Measurements from ENCODE around the gene WDR77.

WDR77 gene

DNA sequence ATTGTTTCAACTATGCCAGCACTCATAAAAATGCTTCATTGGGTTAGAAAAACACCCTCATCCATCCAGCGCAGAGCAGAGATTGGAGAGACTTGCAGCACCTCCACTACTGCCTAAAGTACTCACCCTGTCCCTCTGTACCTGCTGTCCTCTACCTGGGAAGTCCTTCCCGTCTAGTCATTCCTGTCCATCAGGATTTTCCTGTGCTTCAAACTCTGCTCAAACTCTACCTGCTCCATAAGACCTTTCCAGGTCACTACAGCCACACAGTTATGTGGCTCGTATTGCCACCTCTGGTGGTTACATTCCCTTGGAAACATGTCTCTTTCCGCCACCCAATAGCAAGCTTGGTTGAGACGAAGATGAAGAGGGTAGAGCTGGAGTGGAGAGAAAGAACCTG is 28.7 kb downstream of the WDR77 start:
- DNase-seq (ENCODE audit: extremely low spot score): no peak
- POLR2A ChIA-PET: no interaction called here
- no peak for TF ChIP-seq L3MBTL2 (conservative IDR thresholded peaks at IDR 0.05)
- no peak for TF ChIP-seq ZNF384 (IDR thresholded peaks at IDR 0.05)
- TF ChIP-seq ELF4 (IDR thresholded peaks at IDR 0.05): no peak
- TF ChIP-seq CTBP1 (IDR thresholded peaks at IDR 0.05; ENCODE audit: borderline replicate concordance): no peak
- CTCF ChIA-PET: no interaction called here

GRCh38 chr1:111419037-111419436 is 30.0 kb downstream of the WDR77 start:
- ChIA-PET CTCF (no interaction called here), POLR2A (no interaction called here)
- DNase-seq (ENCODE audit: extremely low spot score): no peak
- no peak for TF ChIP-seq ARNT (IDR thresholded peaks at IDR 0.05)
- no peak for TF ChIP-seq TARDBP (IDR thresholded peaks at IDR 0.05)
- no peak for TF ChIP-seq LEF1 (IDR thresholded peaks at IDR 0.05; ENCODE audit: borderline replicate concordance)
- TF ChIP-seq HDGF (IDR thresholded peaks at IDR 0.05; ENCODE audit: borderline replicate concordance): no peak
- TF ChIP-seq FOXA1 (IDR thresholded peaks at IDR 0.05): no peak
- no peak for TF ChIP-seq BHLHE40 (IDR thresholded peaks at IDR 0.05; ENCODE audit: borderline replicate concordance)

GRCh38 chr1:111417755-111418154 is 31.3 kb downstream of the WDR77 start:
- ChIA-PET POLR2A (no interaction called here), CTCF (no interaction called here)
- TF ChIP-seq ELF4 (IDR thresholded peaks at IDR 0.05) (no peak), BHLHE40 (IDR thresholded peaks at IDR 0.05; ENCODE audit: borderline replicate concordance) (no peak), FOXA1 (IDR thresholded peaks at IDR 0.05) (no peak), LEF1 (IDR thresholded peaks at IDR 0.05; ENCODE audit: borderline replicate concordance) (no peak), ZNF384 (IDR thresholded peaks at IDR 0.05) (no peak), SP1 (IDR thresholded peaks at IDR 0.05) (no peak), L3MBTL2 (conservative IDR thresholded peaks at IDR 0.05) (no peak), HDGF (IDR thresholded peaks at IDR 0.05; ENCODE audit: borderline replicate concordance) (no peak), SUZ12 (IDR thresholded peaks at IDR 0.05) (no peak), CTBP1 (IDR thresholded peaks at IDR 0.05; ENCODE audit: borderline replicate concordance) (no peak), ARNT (IDR thresholded peaks at IDR 0.05) (no peak), FOXK2 (IDR thresholded peaks at IDR 0.05) (no peak), NFRKB (IDR thresholded peaks at IDR 0.05) (no peak), FOXM1 (IDR thresholded peaks at IDR 0.05; ENCODE audit: borderline replicate concordance) (no peak), TARDBP (IDR thresholded peaks at IDR 0.05) (no peak), PKNOX1 (IDR thresholded peaks at IDR 0.05) (no peak)
- DNase-seq (ENCODE audit: extremely low spot score): no peak

- DNase-seq (ENCODE audit: extremely low spot score): no peak
- POLR2A ChIA-PET: no interaction called here
Observed at GRCh38 chr1:111415461-111415860, 33.6 kb downstream of the WDR77 start.

GRCh38 chr1:111414756-111415155 is 34.3 kb downstream of the WDR77 start:
- CTCF ChIA-PET: no interaction called here
- POLR2A ChIA-PET: no interaction called here
- no peak for TF ChIP-seq ZNF384 (IDR thresholded peaks at IDR 0.05)
- DNase-seq (ENCODE audit: extremely low spot score): no peak

More at GRCh38 chr1:111415461-111415860, 33.6 kb downstream of the WDR77 start:
- TF ChIP-seq SUZ12 (IDR thresholded peaks at IDR 0.05) (no peak), SP1 (IDR thresholded peaks at IDR 0.05) (no peak), ARNT (IDR thresholded peaks at IDR 0.05) (no peak), FOXK2 (IDR thresholded peaks at IDR 0.05) (no peak), NFRKB (IDR thresholded peaks at IDR 0.05) (no peak), FOXM1 (IDR thresholded peaks at IDR 0.05; ENCODE audit: borderline replicate concordance) (no peak), ZNF384 (IDR thresholded peaks at IDR 0.05) (no peak), HDGF (IDR thresholded peaks at IDR 0.05; ENCODE audit: borderline replicate concordance) (no peak)
- CTCF ChIA-PET: interaction anchor here (1.7 kb wide), 1 partner anchor 16 kb away, joined by 4 read pairs; no protein-coding TSS in a partner anchor

- ChIA-PET CTCF (no interaction called here), POLR2A (interaction anchor here (1.2 kb wide), 1 partner anchor 9 kb away, joined by 3 read pairs; no protein-coding TSS in a partner anchor)
- no peak for DNase-seq (ENCODE audit: extremely low spot score)
- TF ChIP-seq SP1 (IDR thresholded peaks at IDR 0.05) (no peak), CTBP1 (IDR thresholded peaks at IDR 0.05; ENCODE audit: borderline replicate concordance) (no peak), HDGF (IDR thresholded peaks at IDR 0.05; ENCODE audit: borderline replicate concordance) (no peak), FOXK2 (IDR thresholded peaks at IDR 0.05) (no peak), PKNOX1 (IDR thresholded peaks at IDR 0.05) (no peak)
Observed at GRCh38 chr1:111412839-111413238, 36.2 kb downstream of the WDR77 start.

GRCh38 chr1:111407301-111407700 is 41.8 kb downstream of the WDR77 start:
- CTCF ChIA-PET: no interaction called here
- no peak for DNase-seq (ENCODE audit: extremely low spot score)
- POLR2A ChIA-PET: no interaction called here
- TF ChIP-seq HDGF (IDR thresholded peaks at IDR 0.05; ENCODE audit: borderline replicate concordance) (no peak), CTBP1 (IDR thresholded peaks at IDR 0.05; ENCODE audit: borderline replicate concordance) (no peak), SP1 (IDR thresholded peaks at IDR 0.05) (no peak), ELF4 (IDR thresholded peaks at IDR 0.05) (no peak), FOXA1 (IDR thresholded peaks at IDR 0.05) (no peak), TARDBP (IDR thresholded peaks at IDR 0.05) (no peak), LEF1 (IDR thresholded peaks at IDR 0.05; ENCODE audit: borderline replicate concordance) (no peak), SUZ12 (IDR thresholded peaks at IDR 0.05) (no peak), BHLHE40 (IDR thresholded peaks at IDR 0.05; ENCODE audit: borderline replicate concordance) (no peak), FOXK2 (IDR thresholded peaks at IDR 0.05) (no peak), ARNT (IDR thresholded peaks at IDR 0.05) (no peak), ZNF384 (IDR thresholded peaks at IDR 0.05) (no peak), NFRKB (IDR thresholded peaks at IDR 0.05) (no peak), L3MBTL2 (conservative IDR thresholded peaks at IDR 0.05) (no peak), FOXM1 (IDR thresholded peaks at IDR 0.05; ENCODE audit: borderline replicate concordance) (no peak), PKNOX1 (IDR thresholded peaks at IDR 0.05) (no peak)

Data from HEK293T (cell line).